HG02973 (cell line): ENCODE data around the gene KIRREL3.

Source experiments
- ATAC-seq: cut with Tn5 transposase; IDR thresholded peaks from one replicate; pipeline ENCODE4 v1.9.1; 2021; ENCODE audit warnings: moderate library complexity; ENCODE audit not compliant: unreplicated experiment

KIRREL3 gene

DNA sequence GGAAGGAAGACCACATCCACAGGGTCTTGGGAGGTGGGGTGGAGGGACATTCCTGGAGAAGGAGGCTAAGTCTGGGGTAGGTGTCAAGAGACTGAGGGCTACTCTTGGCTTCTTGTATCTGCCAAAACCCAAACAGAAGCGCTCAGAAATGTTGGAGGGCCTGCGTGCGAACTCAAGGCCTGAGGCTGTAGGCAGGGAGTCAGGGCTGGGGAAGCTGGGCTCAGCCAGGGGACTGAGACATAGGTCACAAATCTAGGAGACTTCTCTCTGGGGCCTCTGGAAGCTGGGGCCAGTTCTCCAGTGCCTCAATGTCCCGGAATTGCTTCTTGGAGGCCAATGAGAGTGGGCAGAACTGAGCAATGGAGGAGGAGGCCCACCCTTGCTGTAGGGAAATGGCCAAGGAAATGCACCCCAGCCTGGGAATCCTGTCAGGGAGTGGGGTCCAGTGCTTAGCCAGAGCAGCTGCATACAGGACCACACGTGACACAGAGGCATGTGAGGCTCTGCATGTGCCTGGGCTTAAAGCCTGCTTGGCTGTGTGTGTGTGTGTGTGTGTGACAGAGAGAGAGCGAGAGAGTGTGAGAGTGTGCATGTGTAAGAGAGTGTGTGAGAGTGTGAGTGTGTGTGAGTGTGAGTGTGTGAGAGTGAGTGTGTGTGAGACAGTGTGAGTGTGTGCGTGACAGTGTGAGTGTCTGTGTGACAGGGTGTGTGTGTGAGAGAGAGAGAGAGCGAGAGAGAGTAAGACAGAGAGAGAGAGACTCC is 503.8 kb downstream of the KIRREL3 start:
- ATAC-seq = no peak

DNA sequence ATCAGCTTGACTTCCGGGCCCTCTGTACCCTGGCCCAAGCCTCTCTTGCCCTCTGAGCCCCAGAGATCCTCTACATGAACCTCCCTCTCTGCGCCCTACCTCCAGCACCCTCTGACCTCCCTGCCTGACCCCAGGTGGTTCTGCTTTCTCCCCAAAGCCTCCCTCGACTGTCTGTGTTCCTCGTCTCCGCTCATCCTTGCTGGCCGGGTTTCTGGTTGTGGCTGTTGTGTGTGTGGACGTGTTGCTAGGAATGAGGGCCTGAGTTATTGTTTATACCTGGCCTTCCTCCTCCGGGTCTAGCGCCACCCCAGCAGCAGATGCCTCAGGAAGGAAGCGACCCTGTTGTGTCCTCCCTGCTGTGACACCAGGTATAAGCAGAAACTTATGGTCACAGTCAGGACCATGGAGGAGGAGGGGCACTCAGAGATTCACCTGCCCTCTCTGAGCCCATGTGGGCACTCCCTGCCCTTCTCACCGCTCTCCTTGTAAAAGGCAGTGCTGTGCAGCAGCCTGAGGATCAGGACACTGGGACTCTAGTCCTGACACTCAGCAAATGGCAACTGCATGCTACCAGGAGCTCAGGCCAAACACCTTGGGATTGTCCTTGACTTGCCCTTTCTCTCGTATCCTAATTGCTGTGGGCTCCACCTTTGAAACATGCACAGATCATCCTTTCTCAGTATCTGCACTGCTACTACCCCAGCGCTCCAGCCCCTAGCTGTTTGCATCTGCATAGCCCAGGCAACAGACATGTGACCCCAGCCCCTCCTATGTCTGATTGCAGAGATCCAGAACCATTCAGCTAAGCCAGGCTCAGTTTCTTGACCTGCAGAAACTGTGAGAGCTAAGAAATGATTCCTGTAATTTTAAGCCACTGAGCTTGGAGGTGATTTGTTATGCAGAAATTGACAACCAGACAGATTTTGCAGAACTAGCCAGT is 505.0 kb downstream of the KIRREL3 start:
- ATAC-seq = no peak

DNA sequence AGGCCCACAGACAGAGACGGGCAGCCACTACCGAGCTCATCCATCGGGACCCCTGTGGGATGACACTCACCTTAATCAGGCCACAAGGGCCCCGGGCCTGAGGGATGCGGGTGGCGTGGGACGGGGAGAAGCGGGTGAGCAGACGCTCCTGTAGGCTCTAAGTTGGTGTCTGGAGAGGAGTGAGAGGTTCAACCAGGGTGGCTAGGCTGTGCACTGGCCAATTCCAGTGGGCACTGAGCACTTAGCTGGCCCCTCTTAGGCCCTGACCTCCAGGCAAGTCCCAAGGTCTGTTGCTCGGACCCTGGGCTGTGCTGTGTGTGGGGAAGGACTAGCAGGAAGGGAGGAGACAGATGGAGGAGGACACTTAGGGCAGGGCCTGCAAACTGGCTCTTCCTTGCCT is 505.7 kb downstream of the KIRREL3 start:
- no peak for ATAC-seq

DNA sequence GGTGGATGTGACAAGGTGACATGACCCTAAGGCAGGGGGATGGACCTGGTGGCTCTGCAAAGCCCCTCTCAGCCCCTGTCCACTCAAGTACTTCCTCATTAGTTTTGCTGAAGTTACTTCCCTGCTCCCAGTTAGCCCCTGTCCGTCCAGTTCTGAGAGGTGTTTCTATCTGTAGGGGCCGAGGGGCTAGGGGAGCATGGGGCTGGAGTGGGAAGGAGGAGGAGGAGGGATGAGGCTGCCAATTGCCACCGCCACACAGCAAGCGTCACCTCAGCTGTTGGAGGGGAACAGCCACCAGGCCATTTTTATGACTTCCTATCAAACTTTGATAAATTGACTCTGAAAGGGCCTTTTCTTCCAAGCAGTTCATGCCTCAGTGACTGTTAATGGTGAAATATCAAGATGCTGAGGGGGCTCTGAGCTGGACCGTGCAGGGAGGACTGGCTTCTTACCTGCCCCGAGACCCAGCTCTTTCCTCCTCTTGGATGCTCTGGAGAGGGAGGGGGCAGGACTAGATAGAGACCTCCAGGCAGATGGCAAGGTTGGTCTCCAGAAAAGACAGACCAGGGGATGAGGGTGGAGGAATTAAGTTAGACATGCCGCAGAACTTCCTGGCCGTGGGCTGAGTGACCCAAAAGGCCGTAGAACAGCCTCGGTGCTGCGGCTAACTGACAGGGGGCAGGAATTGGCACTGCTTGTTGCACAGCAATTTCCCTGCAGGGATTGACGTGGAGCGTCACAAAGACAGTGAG is 508.1 kb downstream of the KIRREL3 start:
- ATAC-seq = no peak

DNA sequence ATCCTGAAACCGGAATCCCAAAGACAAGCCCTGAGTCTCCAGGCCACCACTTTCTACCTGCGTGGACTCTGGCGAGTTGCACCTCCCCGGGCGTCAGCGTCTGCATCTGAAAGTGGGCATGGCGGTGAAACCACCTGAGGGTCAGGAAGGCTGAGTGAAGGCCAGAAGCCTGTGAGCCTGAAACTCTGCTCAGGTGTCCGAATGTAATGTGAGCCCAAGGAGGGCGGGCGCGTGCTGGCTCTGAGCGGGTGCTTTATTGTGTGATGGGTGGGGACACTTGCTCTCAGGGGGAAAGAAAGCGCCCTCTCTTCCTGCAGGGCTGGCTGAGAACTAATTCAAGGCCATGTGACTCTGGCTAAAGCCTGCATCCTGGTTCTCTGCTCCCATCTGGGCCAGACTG is 509.5 kb downstream of the KIRREL3 start:
- no peak for ATAC-seq

DNA sequence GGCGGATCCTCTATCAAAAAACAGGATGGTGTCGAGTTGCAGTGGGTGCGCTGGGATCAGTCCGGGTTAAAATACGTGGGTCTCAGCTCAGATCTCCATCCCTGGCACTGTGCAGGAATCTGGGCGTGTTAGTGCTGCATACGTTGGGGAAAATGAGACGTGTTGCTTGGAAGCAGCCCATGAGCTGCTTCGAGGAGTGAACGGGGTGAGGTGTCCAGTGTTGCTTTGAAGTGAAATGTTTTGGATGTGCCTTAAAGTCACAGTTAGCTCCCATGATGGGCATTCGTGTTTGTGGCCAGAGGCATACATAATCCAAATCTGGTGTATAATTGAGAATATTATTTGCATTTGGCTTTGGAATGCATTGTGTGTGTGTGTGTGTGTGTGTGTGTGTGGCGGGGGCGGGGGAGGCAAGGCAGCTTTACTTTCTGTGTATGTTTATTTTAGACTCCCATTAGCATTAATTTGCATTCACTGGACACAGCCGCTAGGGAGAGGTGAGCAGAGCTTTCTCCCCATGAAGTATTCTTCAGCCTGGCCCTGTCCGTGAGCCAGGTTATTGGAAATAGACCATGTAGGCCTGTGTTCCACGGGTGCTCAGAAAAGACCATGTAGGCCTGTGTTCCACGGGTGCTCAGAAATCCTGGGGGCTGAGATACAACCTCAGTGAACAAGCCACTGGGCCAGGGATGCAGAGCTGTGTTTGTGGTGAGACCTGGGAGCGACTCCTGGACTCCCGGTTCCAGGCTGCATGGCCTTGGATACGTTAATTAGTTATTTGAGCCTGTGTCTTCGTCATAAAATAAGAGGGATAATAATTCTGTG is 510.5 kb downstream of the KIRREL3 start:
- no peak for ATAC-seq

DNA sequence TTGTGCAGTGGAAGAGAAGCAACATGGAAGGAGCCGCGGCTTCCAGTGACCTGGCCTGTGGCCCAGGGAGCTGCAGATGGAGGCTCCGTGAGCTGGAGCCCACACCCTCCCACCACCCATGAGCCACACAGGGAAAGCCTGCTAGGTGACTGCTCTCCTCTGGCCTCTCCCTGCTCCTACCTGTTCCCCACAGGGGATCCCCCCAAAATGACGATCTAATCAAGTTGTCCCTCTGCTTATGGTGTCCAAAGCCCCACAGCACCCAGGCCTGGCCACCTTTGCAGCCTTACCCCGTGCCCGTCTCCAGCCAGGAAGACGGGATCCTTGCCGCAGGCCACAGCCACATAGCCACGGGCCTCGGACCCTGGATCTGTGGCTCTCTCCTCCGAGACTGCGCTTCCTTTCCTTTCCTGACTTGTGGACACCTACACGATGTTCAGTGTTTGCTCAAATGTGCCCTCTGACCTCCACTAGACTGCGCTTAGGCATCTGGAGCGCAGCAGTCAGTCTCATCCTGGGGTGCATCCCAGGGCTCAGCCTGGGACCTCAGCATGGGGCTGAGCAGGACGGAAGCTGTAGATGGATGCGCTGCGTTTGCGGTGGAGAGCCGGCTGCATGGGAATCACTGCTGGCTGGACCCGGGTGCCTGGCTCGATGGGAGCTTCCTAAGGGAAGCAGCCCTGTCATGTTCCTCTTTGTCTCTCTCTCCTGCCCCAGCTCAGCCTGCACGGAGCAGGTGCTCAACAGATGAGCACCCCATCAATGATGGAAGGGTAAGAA is 511.8 kb downstream of the KIRREL3 start:
- no peak for ATAC-seq

DNA sequence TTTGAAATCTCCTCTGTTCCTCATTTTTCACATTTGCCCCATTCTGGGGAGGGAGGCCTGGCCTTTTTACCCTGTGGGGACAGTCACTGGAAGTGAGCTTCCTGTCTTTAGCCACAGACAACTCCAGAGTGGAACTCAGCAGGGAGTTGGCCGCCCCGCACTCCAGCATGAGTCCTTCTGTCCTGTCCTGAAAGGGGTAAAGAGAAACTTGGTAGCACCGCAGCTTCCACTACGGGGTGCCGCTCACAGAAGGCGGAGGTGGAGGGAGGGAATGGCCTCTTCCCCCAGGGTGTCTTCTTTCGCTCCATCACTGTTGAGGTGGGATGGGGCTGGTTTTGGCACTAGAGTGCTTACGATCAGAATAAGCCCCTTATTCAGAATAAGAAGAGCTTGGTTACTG is 512.9 kb downstream of the KIRREL3 start:
- ATAC-seq = no peak

DNA sequence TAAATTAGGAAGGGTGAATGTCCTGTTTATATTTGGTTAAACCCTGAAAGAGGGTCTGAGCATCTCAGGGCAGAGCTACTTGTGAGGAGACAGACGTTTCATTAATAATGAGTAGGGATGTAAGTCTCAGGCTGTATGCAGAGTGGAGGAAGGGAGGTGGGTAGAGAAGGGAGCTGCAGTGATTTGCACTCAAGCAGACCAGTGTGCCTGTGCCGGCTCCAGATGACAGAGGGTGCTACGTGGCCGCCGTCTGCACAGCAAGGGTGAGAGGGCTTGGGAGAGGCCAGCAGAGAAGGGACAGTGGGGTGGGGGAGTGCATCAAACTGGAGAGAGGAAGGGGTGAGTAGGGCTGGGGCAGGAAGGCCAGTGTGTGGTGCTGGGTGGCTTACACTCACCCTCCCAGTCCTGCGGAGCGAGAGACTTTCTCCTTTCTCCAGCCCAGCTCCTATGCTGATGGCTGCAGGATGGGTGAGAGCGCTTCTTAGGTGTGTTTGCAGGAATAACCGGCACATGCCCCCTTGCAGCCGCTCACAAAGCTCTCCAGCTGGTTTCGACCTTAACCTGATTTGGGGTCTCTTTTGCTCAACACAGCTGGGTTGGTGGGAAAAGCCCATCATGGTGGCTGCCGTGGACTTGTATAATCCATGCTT is 514.5 kb downstream of the KIRREL3 start:
- no peak for ATAC-seq

DNA sequence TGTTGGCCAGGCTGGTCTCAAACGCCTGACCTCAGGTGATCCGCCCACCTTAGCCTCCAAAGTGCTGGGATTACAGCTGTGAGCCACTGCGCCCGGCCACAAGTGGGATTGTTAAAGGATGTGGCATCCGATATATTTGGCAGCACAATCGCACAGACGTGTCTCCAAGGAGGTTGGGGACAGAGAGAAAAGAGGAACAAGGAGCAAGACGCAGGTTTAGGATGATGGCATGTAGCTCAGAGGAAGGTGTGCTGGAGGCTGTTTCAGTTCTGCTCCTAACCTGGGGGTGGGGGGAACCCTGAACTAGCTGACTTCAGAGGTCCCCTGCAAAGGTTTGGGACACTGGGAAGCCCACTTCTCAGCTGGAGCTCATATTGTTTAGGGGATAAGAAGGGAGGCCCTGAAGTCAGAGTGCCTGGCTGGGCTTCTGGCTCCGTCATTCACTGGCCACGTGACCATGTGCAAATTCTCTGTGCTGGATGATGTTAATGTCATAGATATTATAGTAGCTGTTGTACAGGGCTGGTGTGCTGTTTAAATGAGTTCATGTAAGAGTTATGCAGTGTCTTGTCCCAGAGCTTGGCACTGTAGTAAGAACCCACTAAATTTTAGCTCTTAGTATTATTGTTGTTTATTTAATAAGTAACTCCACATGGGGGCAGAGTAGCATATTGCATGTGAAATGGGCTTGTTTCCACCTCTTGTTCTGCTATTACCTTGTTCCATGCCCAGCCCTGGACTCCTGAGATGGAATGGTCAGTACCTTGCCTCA is 515.4 kb downstream of the KIRREL3 start:
- ATAC-seq = peak; percentile 65

DNA sequence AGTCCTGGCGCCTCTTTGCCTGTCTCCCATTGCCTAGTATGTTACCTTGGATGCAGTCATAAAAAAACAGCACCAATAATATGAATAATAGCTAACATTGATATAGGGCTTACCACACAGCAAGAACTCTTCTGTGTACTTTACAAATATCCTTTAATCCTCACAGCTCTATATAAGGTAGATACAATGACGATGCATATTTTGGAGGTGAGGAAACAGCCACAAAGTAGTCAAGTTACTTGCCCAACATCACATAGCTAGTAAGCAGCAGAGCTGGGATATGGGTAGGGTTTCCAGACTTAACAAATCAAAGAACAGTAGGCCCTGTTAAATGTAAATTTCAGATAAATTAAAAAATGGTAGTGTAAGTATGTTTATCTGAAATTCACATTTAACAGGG is 516.3 kb downstream of the KIRREL3 start:
- no peak for ATAC-seq

DNA sequence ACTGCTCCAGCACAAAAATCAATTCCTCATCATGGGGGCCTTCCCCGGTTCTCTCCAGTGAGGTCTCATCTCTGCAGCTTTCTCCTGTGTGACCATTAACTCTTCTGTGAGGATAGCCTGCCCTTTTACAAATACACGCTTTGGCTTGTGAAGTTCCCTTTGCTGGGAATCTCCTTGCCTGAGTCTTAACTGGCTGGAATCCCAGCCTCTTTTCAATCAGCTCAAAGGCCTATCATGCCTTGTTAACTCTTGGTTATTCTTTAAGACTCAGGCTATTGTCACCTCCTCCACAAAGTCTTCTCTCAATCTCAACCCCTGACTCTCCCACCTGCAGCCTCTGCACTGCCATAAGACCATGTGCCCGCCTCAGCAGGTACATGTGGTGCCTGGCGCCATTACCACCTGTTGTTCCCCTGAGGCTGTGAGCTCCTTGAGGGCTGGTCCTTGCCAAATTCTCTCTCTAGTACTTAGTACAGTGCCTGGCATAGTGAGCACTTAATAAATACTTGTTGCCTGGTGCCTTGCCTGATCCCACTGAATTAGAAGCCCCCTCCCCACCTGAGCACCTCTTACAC is 516.9 kb downstream of the KIRREL3 start:
- ATAC-seq = no peak

DNA sequence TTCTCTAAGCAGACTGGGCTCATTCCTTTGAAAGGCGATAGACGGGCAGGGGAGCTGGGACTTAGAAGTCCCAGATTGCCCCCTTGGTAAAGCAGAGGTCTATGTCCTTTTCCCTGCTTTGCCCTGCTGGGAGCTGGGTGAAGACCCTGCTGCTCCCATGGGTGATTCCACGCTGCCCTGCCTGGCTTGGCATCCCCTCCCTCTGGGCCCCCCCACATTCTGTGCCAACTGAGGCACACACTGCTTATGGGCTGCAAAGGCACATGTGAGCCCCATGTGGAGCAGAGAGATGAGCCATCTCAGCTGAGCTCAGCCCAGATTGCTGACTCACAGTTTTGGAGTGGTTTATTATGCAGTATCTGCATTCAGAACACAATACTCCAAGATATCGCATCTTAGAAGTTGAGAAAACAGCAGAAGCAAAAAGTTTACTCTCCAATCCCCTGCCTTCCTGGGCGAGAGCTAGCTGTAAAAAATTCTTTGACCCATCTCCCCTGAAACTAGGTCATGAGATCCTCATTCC is 517.9 kb downstream of the KIRREL3 start:
- no peak for ATAC-seq

DNA sequence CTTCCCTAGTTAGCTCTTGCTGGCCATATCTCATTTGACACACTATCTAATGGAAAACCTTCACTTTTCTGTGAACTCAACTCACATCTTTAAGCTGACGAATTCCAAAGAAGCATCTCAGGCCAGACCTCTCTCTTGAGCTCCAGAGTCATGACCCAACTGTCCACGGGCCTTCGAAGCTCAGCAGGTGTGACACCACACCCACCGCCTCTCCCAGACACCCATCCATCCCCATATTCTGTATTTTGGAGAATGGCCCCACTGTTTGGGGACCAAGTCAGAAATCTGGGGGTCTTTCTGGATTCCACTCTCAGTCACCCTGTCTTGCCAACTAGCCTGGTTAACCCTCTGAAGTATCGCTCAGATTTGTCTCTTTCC is 519.3 kb downstream of the KIRREL3 start:
- no peak for ATAC-seq

DNA sequence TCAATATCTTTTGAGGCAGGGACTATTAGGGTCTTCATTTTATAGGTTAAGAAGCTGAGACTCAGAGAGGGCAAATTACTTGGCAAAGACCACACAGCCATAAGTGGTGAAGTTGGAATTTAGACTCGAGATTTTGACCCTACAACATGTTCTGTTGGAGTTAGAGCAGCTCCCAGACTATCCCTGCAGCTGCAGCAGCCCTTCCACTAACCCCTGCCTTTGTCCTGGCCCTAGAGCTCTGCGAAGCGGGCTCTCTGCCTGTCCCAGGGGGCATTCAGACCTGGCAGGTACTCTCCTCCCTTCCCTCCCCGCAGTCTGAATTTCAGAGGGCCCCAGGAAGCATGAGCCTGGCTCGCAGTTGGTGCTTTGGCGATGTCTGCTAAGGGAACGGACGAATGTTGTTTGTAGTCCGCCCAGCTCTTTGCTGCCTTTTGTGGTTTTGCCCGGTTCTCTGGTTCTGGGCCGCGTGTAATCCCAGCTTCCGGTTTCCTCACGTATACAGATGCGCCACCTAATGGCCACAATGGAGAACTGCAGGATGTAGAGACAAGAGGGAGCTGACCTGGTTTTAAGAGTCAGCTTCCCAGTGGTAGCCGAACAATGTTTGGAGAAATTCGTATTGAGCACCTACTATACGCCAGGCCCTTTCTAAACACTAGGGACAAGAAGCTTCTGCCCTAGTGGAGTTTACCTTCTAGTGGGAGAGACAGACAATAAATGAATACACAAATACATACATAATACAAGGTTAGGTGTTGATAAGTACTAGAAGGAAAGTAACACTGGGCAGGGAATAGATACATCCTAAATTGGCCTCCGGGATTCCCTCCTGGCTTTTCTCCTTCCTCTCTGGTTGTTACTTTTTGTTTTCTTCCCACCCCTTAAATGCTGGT is 519.9 kb downstream of the KIRREL3 start:
- ATAC-seq = peak; percentile 71

DNA sequence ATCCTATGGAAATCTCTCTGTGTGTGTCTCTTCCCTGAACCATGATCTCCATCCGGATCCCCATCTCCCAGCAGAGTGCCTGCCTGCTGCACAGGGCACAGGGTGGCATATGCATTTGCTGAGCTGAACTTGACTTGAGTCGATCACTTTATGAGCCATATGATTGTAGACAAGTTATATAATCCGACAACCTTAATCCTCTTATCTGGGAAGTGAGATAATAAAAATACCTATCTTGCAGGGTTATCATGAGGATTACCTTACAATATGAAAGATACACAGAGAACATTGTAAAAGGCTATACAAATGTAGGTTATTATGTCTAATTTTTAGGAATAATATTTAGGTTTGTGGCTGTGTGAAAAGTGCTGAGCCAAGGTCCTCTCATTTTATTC is 520.6 kb downstream of the KIRREL3 start:
- no peak for ATAC-seq
